ENCODE results near the gene EIF2B4. TPM values are rescaled to one million over a fixed set of nuclear protein-coding genes. Genes with fewer than 3 reads are reported as not detected.

EIF2B4 gene
- total RNA-seq, 1 experiment from 2014 or later, result 74.7 TPM

DNA sequence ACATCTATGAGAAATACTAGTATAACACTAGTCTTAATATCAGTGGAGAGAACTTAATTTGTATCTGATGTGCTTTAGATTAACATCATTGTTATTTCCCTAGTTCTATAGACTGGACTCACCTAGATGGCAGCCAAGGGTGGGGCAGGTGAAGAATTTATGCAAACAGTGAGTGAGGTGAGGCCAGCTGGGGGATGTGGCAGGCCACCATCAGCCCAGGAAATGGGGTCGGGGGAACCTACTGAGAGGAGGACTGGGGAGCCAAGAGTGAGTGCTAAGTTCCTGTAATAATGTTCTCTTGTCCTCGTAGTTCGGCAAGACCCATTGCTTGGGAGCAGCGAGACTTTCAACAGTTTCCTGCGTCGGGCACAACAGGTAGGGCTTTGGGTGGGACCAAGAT is 2.8 kb upstream of the EIF2B4 start:
- CTCF ChIA-PET, result no interaction called here
- no peak for TF ChIP-seq EZH2 (IDR thresholded peaks at IDR 0.05; ENCODE audit: borderline replicate concordance, low read depth, low read length, poor library complexity, severe bottlenecking)
- TF ChIP-seq, protein P1, sequence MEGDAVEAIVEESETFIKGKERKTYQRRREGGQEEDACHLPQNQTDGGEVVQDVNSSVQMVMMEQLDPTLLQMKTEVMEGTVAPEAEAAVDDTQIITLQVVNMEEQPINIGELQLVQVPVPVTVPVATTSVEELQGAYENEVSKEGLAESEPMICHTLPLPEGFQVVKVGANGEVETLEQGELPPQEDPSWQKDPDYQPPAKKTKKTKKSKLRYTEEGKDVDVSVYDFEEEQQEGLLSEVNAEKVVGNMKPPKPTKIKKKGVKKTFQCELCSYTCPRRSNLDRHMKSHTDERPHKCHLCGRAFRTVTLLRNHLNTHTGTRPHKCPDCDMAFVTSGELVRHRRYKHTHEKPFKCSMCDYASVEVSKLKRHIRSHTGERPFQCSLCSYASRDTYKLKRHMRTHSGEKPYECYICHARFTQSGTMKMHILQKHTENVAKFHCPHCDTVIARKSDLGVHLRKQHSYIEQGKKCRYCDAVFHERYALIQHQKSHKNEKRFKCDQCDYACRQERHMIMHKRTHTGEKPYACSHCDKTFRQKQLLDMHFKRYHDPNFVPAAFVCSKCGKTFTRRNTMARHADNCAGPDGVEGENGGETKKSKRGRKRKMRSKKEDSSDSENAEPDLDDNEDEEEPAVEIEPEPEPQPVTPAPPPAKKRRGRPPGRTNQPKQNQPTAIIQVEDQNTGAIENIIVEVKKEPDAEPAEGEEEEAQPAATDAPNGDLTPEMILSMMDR (conservative IDR thresholded peaks at IDR 0.05; ENCODE audit: low read depth, low read length), result no peak
- Histone ChIP-seq H3K9me3 (ENCODE audit: low read depth, low read length, poor library complexity, severe bottlenecking) (no peaks in the 10 kb centered on the region), H3K4me3 (ENCODE audit: low read depth, low read length, poor library complexity, severe bottlenecking) (no peak overlapping the region), H3K27ac (ENCODE audit: low read depth, low read length, poor library complexity, severe bottlenecking) (no peak overlapping the region), H3K27me3 (replicated peaks; ENCODE audit: insufficient read depth, low read depth, low read length, poor library complexity) (no peaks in the 10 kb centered on the region), H3K4me1 (ENCODE audit: insufficient read depth, low read length, poor library complexity, severe bottlenecking) (peaks cover 17% of the 10 kb centered on the region), H3K36me3 (ENCODE audit: insufficient read depth, low read length, poor library complexity, severe bottlenecking) (peaks cover 66% of the 10 kb centered on the region)
- DNase-seq (ENCODE audit: low spot score), result no peak
- POLR2A ChIA-PET (ENCODE audit: low non-redundant PET), result no interaction called here
- intact Hi-C loops (cut with micrococcal nuclease; ENCODE audit: unreplicated experiment), result loop anchor here (5.0 kb wide), 1 partner anchor 111 kb away; the partner anchor contains the start of gene SLC30A3
- no TSS peak for BruUV-seq (replicated peaks)

DNA sequence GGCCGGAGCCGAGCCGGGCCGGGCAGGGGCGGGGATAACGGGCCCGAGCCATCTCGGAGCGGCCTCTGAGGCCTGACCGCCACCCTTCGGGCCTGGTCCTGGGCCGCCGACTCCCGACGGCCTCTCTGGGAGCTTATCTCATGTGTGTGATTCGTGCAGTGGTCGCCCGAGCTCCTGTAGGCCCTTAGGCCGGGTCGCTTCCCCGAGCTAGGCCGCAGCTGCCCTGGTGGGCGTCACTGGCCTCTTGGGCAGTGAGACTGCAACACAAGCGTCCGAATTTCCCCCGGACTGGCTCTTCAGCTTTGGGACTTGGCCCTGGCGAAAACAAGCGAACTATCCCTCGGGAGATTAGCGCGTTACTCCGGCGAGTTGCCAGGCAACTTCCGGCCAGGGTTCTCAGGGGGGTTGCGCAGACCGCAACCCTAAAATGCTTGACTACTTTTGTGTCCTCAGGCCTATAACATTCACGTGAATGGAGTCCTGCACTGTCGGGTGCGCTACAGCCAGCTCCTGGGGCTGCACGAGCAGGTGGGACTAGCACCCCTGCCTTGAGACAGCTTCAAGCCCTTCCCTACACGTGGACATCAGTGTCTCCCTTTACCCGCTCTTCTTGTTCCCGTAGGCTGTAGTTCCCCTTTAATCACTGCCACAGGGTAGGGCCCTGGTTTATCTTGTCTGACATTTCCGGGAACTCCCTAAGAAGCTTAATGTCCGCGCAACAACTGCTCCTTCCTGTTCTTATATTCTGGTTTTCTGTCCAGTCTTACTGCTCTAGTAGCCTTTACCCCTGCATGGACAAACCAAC is 880 bp upstream of the EIF2B4 start:
- POLR2A ChIA-PET (ENCODE audit: low non-redundant PET), result no interaction called here
- Histone ChIP-seq H3K27me3 (replicated peaks; ENCODE audit: insufficient read depth, low read depth, low read length, poor library complexity) (no peaks in the 10 kb centered on the region), H3K36me3 (ENCODE audit: insufficient read depth, low read length, poor library complexity, severe bottlenecking) (peaks cover 64% of the 10 kb centered on the region), H3K27ac (ENCODE audit: low read depth, low read length, poor library complexity, severe bottlenecking) (peak overlapping the region; percentile 94), H3K4me1 (ENCODE audit: insufficient read depth, low read length, poor library complexity, severe bottlenecking) (peaks cover 17% of the 10 kb centered on the region), H3K4me3 (ENCODE audit: low read depth, low read length, poor library complexity, severe bottlenecking) (peak overlapping the region; percentile 95), H3K9me3 (ENCODE audit: low read depth, low read length, poor library complexity, severe bottlenecking) (no peaks in the 10 kb centered on the region)
- peak; percentile 57 for DNase-seq (ENCODE audit: low spot score)
- CTCF ChIA-PET, result no interaction called here
- intact Hi-C loops (cut with micrococcal nuclease; ENCODE audit: unreplicated experiment), result loop anchor here (1.0 to 5.0 kb wide), 3 partner anchors 15 to 159 kb away; partner anchors contain the start of genes ATRAID, GTF3C2, SLC30A3 and SLC5A6
- BruUV-seq (replicated peaks), result no TSS peak
- TF ChIP-seq, protein P1 (conservative IDR thresholded peaks at IDR 0.05; ENCODE audit: low read depth, low read length), result no peak
- TF ChIP-seq EZH2 (IDR thresholded peaks at IDR 0.05; ENCODE audit: borderline replicate concordance, low read depth, low read length, poor library complexity, severe bottlenecking), result no peak

DNA sequence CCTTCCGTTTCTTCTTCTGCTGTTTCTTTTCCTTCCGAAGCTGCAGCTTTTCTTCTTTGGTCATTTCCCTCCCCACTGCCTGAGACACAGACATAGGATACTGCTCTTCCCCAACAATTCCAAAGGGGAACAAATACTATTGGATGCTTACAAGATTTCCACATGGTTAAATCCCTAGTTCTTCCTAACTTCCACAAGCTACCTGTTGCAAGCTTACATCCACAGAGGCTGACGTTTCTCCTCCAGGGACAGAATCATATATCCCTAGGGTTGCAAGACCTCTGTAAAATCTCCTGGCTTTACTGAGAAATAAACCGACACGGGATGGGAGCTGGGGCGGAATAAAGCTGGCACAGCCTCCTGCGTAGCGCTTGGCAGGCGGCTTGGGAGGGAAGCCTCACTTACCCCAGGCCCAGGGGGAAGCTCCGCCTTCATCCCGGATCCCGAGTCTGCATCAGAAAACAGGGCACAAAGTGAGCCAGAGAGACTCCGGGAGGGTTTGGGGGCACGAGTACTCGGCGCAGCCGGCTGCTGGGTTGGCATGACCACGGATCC is 590 bp downstream of the EIF2B4 start:
- peak; percentile 81 for DNase-seq (ENCODE audit: low spot score)
- TF ChIP-seq EZH2 (IDR thresholded peaks at IDR 0.05; ENCODE audit: borderline replicate concordance, low read depth, low read length, poor library complexity, severe bottlenecking), result no peak
- TF ChIP-seq, protein P1 (conservative IDR thresholded peaks at IDR 0.05; ENCODE audit: low read depth, low read length), result no peak
- Histone ChIP-seq H3K4me3 (ENCODE audit: low read depth, low read length, poor library complexity, severe bottlenecking) (peak overlapping the region; percentile 95), H3K4me1 (ENCODE audit: insufficient read depth, low read length, poor library complexity, severe bottlenecking) (peaks cover 17% of the 10 kb centered on the region), H3K36me3 (ENCODE audit: insufficient read depth, low read length, poor library complexity, severe bottlenecking) (peaks cover 59% of the 10 kb centered on the region), H3K27me3 (replicated peaks; ENCODE audit: insufficient read depth, low read depth, low read length, poor library complexity) (no peaks in the 10 kb centered on the region), H3K9me3 (ENCODE audit: low read depth, low read length, poor library complexity, severe bottlenecking) (no peaks in the 10 kb centered on the region), H3K27ac (ENCODE audit: low read depth, low read length, poor library complexity, severe bottlenecking) (peak overlapping the region; percentile 94)
- ChIA-PET POLR2A (ENCODE audit: low non-redundant PET) (interaction anchor here (0.6 to 0.9 kb wide), 2 partner anchors 10 to 12 kb away, joined by 3 to 12 read pairs; no protein-coding TSS in a partner anchor), CTCF (interaction anchor here (0.5 to 1.2 kb wide), 2 partner anchors 9 to 13 kb away, joined by 3 to 4 read pairs; partner anchors contain the start of gene GTF3C2)
- no TSS peak for BruUV-seq (replicated peaks)
- intact Hi-C loops (cut with micrococcal nuclease; ENCODE audit: unreplicated experiment), result loop anchor here (1.0 to 5.0 kb wide), 3 partner anchors 13 to 157 kb away; partner anchors contain the start of genes ATRAID, GTF3C2, SLC30A3 and SLC5A6

Measured in A673 (cell line).